HEK293 (cell line): ENCODE measurements around the gene ZNF480.

ENCODE experiments used
- CTCF ChIA-PET: fragments of 350-600 bp; formaldehyde crosslinking; extraction: SDS; loops from one replicate; lab custom pipeline; 2021; ENCODE audit warnings: antibody characterized with exemption; lab: Yijun Ruan, JAX
- POLR2A ChIA-PET: fragments of 300-600 bp; formaldehyde crosslinking; extraction: SDS; loops from one replicate; lab custom pipeline; 2020; ENCODE audit warnings: antibody characterized with exemption, inconsistent platforms; lab: Yijun Ruan, JAX
- H3K27ac ChIP-seq: fragments of 200-500 bp; sonication (Bioruptor generic); 2 replicates; pipeline ENCODE4 v1.5.1; 2014; ENCODE audit warnings: low read depth, low read length, control low read depth, inconsistent platforms; ENCODE audit errors: extremely low read depth
- H3K36me3 ChIP-seq, 2 experiments: fragments of 200-500 bp in 1 of 2; sonication (Bioruptor generic) in 1 of 2; 1 replicate in 1 of 2; 2 replicates in 1 of 2; pipeline ENCODE4 v1.5.1; 2014 to 2017; ENCODE audit warnings: inconsistent platforms in 2 of 2, low read length in 2 of 2; ENCODE audit not compliant: control insufficient read depth in 2 of 2, insufficient read depth in 1 of 2
- H3K4me1 ChIP-seq: fragments of 200-500 bp; sonication (Bioruptor generic); 2 replicates; pipeline ENCODE4 v1.5.1; 2014; ENCODE audit warnings: mild to moderate bottlenecking, low read length, inconsistent platforms; ENCODE audit not compliant: control insufficient read depth, insufficient read depth
- H3K4me3 ChIP-seq: 2 replicates; pipeline ENCODE4 v1.5.1; 2011; ENCODE audit warnings: low read depth, mild to moderate bottlenecking, control low read depth, low read length, moderate library complexity
- H3K9me3 ChIP-seq: fragments of 200-500 bp; sonication (Bioruptor generic); 2 replicates; pipeline ENCODE4 v1.5.1; 2014; ENCODE audit warnings: low read depth, low read length, inconsistent platforms; ENCODE audit not compliant: control insufficient read depth, insufficient read depth
- CTCF ChIP-seq: fragments of 450-650 bp; formaldehyde crosslinking; IDR thresholded peaks from 2 replicates; pipeline ENCODE4 v1.5.1; 2016; ENCODE audit warnings: missing biosample characterization, missing genetic modification characterization
- HOXD13 ChIP-seq: sonication (generic); formaldehyde crosslinking; IDR thresholded peaks from 2 replicates; pipeline ENCODE4 v1.8.0; 2022; ENCODE audit warnings: missing genetic modification reagents, borderline replicate concordance
- KLF10 ChIP-seq: fragments of 450-650 bp; IDR thresholded peaks from 2 replicates; pipeline ENCODE4 v1.5.1; 2018; ENCODE audit warnings: missing biosample characterization, mild to moderate bottlenecking, missing genetic modification characterization
- KLF8 ChIP-seq: fragments of 450-650 bp; formaldehyde crosslinking; IDR thresholded peaks from 2 replicates; pipeline ENCODE4 v1.5.1; 2016; ENCODE audit warnings: missing biosample characterization, missing genetic modification characterization
- ZNF16 ChIP-seq: fragments of 450-650 bp; formaldehyde crosslinking; IDR thresholded peaks from 2 replicates; pipeline ENCODE4 v1.5.1; 2016; ENCODE audit warnings: low read depth, missing biosample characterization, missing genetic modification characterization
- ZNF19 ChIP-seq: fragments of 450-650 bp; formaldehyde crosslinking; IDR thresholded peaks from 2 replicates; pipeline ENCODE4; 2016; ENCODE audit warnings: missing biosample characterization, missing genetic modification characterization, low read depth
- ZNF280C ChIP-seq: fragments of 450-650 bp; formaldehyde crosslinking; IDR thresholded peaks from 2 replicates; pipeline ENCODE4 v1.5.1; 2016; ENCODE audit warnings: missing biosample characterization, missing genetic modification characterization
- ZNF302 ChIP-seq: fragments of 450-650 bp; formaldehyde crosslinking; IDR thresholded peaks from 2 replicates; pipeline ENCODE4 v1.5.1; 2016; ENCODE audit warnings: missing biosample characterization, missing genetic modification characterization, low read depth
- ZNF335 ChIP-seq: fragments of 450-650 bp; formaldehyde crosslinking; conservative IDR thresholded peaks from 2 replicates; pipeline ENCODE4 v1.5.1; 2016; ENCODE audit warnings: missing biosample characterization, missing genetic modification characterization
- ZNF518A ChIP-seq: fragments of 450-650 bp; formaldehyde crosslinking; conservative IDR thresholded peaks from 2 replicates; pipeline ENCODE4 v1.5.1; 2016; ENCODE audit warnings: low read depth, missing biosample characterization, missing genetic modification characterization
- ZNF571 ChIP-seq: fragments of 450-650 bp; formaldehyde crosslinking; IDR thresholded peaks from 2 replicates; pipeline ENCODE4 v1.5.0; 2017; ENCODE audit warnings: missing biosample characterization, missing genetic modification characterization
- ZNF610 ChIP-seq: fragments of 450-650 bp; formaldehyde crosslinking; IDR thresholded peaks from 2 replicates; pipeline ENCODE4 v1.5.1; 2016; ENCODE audit warnings: missing biosample characterization, missing genetic modification characterization, borderline replicate concordance
- ZNF639 ChIP-seq: fragments of 450-650 bp; formaldehyde crosslinking; IDR thresholded peaks from 2 replicates; pipeline ENCODE4 v1.5.1; 2016; ENCODE audit warnings: missing biosample characterization, missing genetic modification characterization
- ZNF670 ChIP-seq: fragments of 450-650 bp; formaldehyde crosslinking; IDR thresholded peaks from 2 replicates; pipeline ENCODE4 v1.5.1; 2016; ENCODE audit warnings: missing biosample characterization, missing genetic modification characterization, low read depth
- ZNF830 ChIP-seq: fragments of 450-650 bp; IDR thresholded peaks from 2 replicates; pipeline ENCODE4 v1.5.0; 2018; ENCODE audit warnings: missing biosample characterization, missing genetic modification characterization, low read depth, mild to moderate bottlenecking, moderate library complexity
- ZNF843 ChIP-seq: fragments of 450-650 bp; formaldehyde crosslinking; IDR thresholded peaks from 2 replicates; pipeline ENCODE4 v1.5.1; 2016; ENCODE audit warnings: missing biosample characterization, missing genetic modification characterization
- ZXDB ChIP-seq: fragments of 450-650 bp; formaldehyde crosslinking; IDR thresholded peaks from 2 replicates; pipeline ENCODE4 v1.5.1; 2016; ENCODE audit warnings: missing biosample characterization, missing genetic modification characterization
- TF ChIP-seq, protein P1 (sequence below): fragments of 450-650 bp; formaldehyde crosslinking; optimal IDR thresholded peaks from 2 replicates; pipeline ENCODE3; 2016; ENCODE audit warnings: missing biosample characterization, mild to moderate bottlenecking, missing genetic modification characterization
- TF ChIP-seq, protein P2 (sequence below): fragments of 450-650 bp; formaldehyde crosslinking; conservative IDR thresholded peaks from 2 replicates; pipeline ENCODE4 v1.5.1; 2016; ENCODE audit warnings: low read depth, missing biosample characterization, missing genetic modification characterization

The ZNF480 gene

GRCh38 chr19:52296773-52297600 lies at the start of gene ZNF480:
TSS of gene ZNF480 (plus strand) at chr19:52297169. CDS start at chr19:52300413, 3,244 bp downstream.
- CTCF ChIA-PET: interaction anchor here (0.7 kb wide), 1 partner anchor 61 kb away, joined by 3 read pairs; no protein-coding TSS in a partner anchor
- peaks cover 20 to 33% of the 10 kb centered on the region in 2 experiments for H3K36me3 ChIP-seq
- peak within 1 kb of the TSS; percentile 64; the same call in 1 of the 2 replicates for H3K27ac ChIP-seq
- H3K4me1 ChIP-seq: 0 out of 2 replicates have a peak, but pooled peaks cover 3% of the 10 kb centered on the region
- peak within 1 kb of the TSS; percentile 100 for H3K4me3 ChIP-seq
- POLR2A ChIA-PET: interaction anchor here (0.6 to 1.0 kb wide), 3 partner anchors 73 to 233 kb away, joined by 3 to 4 read pairs (median 3); partner anchors contain the start of gene ZNF880
- H3K9me3 ChIP-seq: no peaks in the 10 kb centered on the region; the same call in 1 of the 2 replicates
- peak; percentile 31 for TF ChIP-seq ZXDB (tag by site-specific recombination)
- TF ChIP-seq, protein P1, sequence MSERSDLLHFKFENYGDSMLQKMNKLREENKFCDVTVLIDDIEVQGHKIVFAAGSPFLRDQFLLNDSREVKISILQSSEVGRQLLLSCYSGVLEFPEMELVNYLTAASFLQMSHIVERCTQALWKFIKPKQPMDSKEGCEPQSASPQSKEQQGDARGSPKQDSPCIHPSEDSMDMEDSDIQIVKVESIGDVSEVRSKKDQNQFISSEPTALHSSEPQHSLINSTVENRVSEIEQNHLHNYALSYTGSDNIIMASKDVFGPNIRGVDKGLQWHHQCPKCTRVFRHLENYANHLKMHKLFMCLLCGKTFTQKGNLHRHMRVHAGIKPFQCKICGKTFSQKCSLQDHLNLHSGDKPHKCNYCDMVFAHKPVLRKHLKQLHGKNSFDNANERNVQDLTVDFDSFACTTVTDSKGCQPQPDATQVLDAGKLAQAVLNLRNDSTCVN: peak; percentile 40
- no peak for TF ChIP-seq ZNF16
- TF ChIP-seq ZNF830 (tag by site-specific recombination): no peak
- no peak for TF ChIP-seq HOXD13
- no peak for TF ChIP-seq ZNF571 (tag by site-specific recombination)
- TF ChIP-seq CTCF (tag by site-specific recombination): peak; percentile 32; the same call in 1 of the 2 replicates
- TF ChIP-seq KLF8 (tag by site-specific recombination): 0 out of 2 replicates have a peak, but pooled peaks have one; percentile 31
- peak; percentile 67 for TF ChIP-seq ZNF518A
- 0 out of 2 replicates have a peak, but pooled peaks have one; percentile 23 for TF ChIP-seq ZNF19 (tag by site-specific recombination)
- TF ChIP-seq, protein P2, sequence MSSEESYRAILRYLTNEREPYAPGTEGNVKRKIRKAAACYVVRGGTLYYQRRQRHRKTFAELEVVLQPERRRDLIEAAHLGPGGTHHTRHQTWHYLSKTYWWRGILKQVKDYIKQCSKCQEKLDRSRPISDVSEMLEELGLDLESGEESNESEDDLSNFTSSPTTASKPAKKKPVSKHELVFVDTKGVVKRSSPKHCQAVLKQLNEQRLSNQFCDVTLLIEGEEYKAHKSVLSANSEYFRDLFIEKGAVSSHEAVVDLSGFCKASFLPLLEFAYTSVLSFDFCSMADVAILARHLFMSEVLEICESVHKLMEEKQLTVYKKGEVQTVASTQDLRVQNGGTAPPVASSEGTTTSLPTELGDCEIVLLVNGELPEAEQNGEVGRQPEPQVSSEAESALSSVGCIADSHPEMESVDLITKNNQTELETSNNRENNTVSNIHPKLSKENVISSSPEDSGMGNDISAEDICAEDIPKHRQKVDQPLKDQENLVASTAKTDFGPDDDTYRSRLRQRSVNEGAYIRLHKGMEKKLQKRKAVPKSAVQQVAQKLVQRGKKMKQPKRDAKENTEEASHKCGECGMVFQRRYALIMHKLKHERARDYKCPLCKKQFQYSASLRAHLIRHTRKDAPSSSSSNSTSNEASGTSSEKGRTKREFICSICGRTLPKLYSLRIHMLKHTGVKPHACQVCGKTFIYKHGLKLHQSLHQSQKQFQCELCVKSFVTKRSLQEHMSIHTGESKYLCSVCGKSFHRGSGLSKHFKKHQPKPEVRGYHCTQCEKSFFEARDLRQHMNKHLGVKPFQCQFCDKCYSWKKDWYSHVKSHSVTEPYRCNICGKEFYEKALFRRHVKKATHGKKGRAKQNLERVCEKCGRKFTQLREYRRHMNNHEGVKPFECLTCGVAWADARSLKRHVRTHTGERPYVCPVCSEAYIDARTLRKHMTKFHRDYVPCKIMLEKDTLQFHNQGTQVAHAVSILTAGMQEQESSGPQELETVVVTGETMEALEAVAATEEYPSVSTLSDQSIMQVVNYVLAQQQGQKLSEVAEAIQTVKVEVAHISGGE (tag by site-specific recombination): peak; percentile 49
- TF ChIP-seq ZNF335 (tag by site-specific recombination): peak; percentile 92
- TF ChIP-seq KLF10 (tag by site-specific recombination): peak; percentile 56; the same call in 1 of the 2 replicates
- TF ChIP-seq ZNF843 (tag by site-specific recombination): no peak
- TF ChIP-seq ZNF639: no peak
- no peak for TF ChIP-seq ZNF610 (tag by site-specific recombination)
- no peak for TF ChIP-seq ZNF302 (tag by site-specific recombination)
- no peak for TF ChIP-seq ZNF280C (tag by site-specific recombination)
- no peak for TF ChIP-seq ZNF670
